Erythroblast (primary cell): ENCODE data around the gene PRKCZ.

Experiments
- GATA1 ChIP-seq: IDR thresholded peaks from 2 replicates; pipeline ENCODE4 v1.6.1; 2011; ENCODE audit warnings: low read depth, mild to moderate bottlenecking, control low read depth, low read length, moderate library complexity
- POLR2A ChIP-seq: IDR thresholded peaks from 2 replicates; pipeline ENCODE4 v1.6.1; 2011; ENCODE audit warnings: mild to moderate bottlenecking, low read length

DNA sequence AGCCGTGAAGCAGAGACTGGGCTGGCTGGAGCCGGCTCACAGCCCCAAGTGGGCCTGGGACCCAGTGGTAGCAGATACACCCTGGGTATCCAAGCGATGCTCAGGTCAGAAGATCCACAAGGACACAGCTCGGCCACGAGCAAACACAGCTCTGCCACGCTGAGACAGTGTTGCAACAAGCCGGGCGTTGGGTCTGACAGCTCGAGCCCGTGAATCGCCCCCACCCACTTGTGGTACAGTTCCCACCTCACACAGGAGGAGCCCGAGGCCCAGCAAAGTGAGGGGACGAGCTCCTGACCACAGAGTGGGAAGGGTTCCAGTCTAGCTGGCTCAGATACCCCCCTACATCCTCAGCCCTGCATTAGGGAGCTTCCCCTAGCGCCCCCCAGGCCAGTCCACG is 8.9 kb upstream of the PRKCZ start:
- no peak for TF ChIP-seq POLR2A
- TF ChIP-seq GATA1 = no peak
